Left lung (tissue), 10 donors: ENCODE measurements around the gene ACVR1B. TPM values are rescaled to one million over a fixed set of nuclear protein-coding genes. Genes with fewer than 3 reads are reported as not detected.

Source experiments
- ATAC-seq: fragments of 200-7000 bp; cut with Tn5 transposase; one replicate; pipeline ENCODE4 v1.9.1; 2020; ENCODE audit warnings: moderate library complexity
- DNase-seq, 4 donors: peaks; one replicate each; pipeline ENCODE4 v3.0.0-alpha.2; 2013 to 2020
- H3K27ac ChIP-seq, 2 donors: fragments of 200-600 bp; sonication (generic) in 1 of 2; one replicate each; pipeline versions ENCODE4 v1.5.0 to v1.8.0; 2020 to 2021
- H3K27me3 ChIP-seq, 2 donors: fragments of 200-600 bp; sonication (generic) in 1 of 2; one replicate each; pipeline versions ENCODE4 v1.5.0 to v1.8.0; 2020 to 2021
- H3K36me3 ChIP-seq, 2 donors: fragments of 200-600 bp; sonication (generic) in 1 of 2; one replicate each; pipeline versions ENCODE4 v1.5.0 to v1.8.0; 2020 to 2021
- H3K4me1 ChIP-seq, 2 donors: fragments of 200-600 bp; one replicate each; pipeline ENCODE4 v1.8.0; 2021
- H3K4me3 ChIP-seq, 2 donors: fragments of 200-600 bp; sonication (generic) in 1 of 2; one replicate each; pipeline versions ENCODE4 v1.5.0 to v1.8.0; 2020 to 2021; ENCODE audit warnings: mild to moderate bottlenecking in 1 of 2
- H3K9me3 ChIP-seq, 2 donors: fragments of 200-600 bp; sonication (generic) in 1 of 2; one replicate each; pipeline versions ENCODE4 v1.5.0 to v1.8.0; 2020 to 2021
- intact Hi-C, 2 donors: fragments of 100-400 bp; cut with DNase I; formaldehyde crosslinking; loops; one replicate each; pipeline versions ENCODE4 v1.11.2 to v1.14.2; 2022
- polyA plus RNA-seq, 6 donors: library from polyadenylated mRNA; unstranded; fragments of 120-200 nt; gene quantifications; one replicate each; pipeline ENCODE4 v1.2.1, GENCODE V29; 2013; ENCODE audit not compliant: insufficient read length in 6 of 6
- total RNA-seq, 2 donors: library from RNA; stranded (reverse); fragmentation: NEBNext Ultra II Directional; extraction: Animal tissue kit (Norgen Biotek cat#: 25700); gene quantifications; one replicate each; pipeline ENCODE4 v1.2.1, GENCODE V29; 2021
- TF ChIP-seq, protein P1 (sequence below), 2 donors: fragments of 200-600 bp; sonication (generic) in 1 of 2; IDR thresholded peaks; one replicate each; pipeline versions ENCODE4 v1.5.0 to v1.8.0; 2021; ENCODE audit warnings: antibody characterized with exemption in 2 of 2
- donor health status: DM: no; HTN: yes; CAD: no.
- donor health status: DM: no; HTN: no; CAD: no.

ACVR1B gene
- total and polyA plus RNA-seq, 8 donors: 13.2 to 26.6 (median 16.5) TPM

DNA sequence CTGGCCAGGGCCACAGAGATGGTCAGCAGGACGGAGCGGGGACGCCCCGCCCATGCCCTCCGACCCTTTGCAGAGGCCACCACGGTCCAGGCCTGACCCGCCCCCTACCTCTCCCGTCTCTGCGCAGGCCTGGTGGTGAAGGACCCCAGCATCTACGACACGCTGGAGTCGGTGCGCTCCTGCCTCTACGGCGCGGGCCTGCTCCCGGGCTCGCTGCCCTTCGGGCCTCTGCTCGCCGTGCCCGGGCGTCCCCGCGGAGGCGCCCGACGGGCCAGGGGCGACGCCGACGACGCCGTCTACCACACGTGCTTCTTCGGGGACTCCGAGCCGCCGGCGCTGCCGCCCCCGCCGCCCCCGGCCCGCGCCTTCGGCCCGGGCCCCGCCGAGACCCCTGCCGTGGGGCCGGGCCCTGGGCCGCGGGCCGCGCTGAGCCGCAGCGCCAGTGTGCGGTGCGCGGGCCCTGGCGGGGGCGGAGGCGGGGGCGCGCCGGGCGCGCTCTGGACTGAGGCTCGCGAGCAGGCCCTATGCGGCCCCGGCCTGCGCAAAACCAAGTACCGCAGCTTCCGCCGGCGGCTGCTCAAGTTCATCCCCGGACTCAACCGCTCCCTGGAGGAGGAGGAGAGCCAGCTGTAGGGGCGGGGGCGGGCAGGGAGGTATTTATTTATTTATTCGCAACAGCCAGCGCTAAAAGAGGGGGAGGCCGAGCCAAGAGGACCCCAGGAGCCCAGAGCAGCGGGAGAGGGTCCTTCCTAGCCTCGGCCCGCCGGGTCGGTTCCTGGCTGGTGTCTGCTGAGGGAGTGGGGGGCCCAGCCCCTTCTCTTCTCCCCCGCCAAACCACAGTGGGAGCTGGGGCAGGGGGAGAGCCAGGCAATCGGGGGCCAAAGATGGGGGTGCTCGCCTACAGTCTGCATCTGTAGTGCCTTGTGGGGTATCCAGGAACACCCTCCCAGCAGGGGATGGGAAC is 63.4 kb downstream of the ACVR1B start:
- peaks cover 0 to 46% of the 10 kb centered on the region in 2 donors for H3K36me3 ChIP-seq
- no peaks in the 10 kb centered on the region for H3K9me3 ChIP-seq
- TF ChIP-seq, protein P1, sequence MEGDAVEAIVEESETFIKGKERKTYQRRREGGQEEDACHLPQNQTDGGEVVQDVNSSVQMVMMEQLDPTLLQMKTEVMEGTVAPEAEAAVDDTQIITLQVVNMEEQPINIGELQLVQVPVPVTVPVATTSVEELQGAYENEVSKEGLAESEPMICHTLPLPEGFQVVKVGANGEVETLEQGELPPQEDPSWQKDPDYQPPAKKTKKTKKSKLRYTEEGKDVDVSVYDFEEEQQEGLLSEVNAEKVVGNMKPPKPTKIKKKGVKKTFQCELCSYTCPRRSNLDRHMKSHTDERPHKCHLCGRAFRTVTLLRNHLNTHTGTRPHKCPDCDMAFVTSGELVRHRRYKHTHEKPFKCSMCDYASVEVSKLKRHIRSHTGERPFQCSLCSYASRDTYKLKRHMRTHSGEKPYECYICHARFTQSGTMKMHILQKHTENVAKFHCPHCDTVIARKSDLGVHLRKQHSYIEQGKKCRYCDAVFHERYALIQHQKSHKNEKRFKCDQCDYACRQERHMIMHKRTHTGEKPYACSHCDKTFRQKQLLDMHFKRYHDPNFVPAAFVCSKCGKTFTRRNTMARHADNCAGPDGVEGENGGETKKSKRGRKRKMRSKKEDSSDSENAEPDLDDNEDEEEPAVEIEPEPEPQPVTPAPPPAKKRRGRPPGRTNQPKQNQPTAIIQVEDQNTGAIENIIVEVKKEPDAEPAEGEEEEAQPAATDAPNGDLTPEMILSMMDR (IDR thresholded peaks at IDR 0.05): no peak
- H3K4me3 ChIP-seq: no peak overlapping the region
- DNase-seq: no peak
- peak; percentile 3 for ATAC-seq
- peaks cover 0 to 11% of the 10 kb centered on the region in 2 donors for H3K27me3 ChIP-seq
- no peak overlapping the region for H3K27ac ChIP-seq
- peaks cover 9 to 13% of the 10 kb centered on the region in 2 donors for H3K4me1 ChIP-seq
- intact Hi-C loops: no loop called here

DNA sequence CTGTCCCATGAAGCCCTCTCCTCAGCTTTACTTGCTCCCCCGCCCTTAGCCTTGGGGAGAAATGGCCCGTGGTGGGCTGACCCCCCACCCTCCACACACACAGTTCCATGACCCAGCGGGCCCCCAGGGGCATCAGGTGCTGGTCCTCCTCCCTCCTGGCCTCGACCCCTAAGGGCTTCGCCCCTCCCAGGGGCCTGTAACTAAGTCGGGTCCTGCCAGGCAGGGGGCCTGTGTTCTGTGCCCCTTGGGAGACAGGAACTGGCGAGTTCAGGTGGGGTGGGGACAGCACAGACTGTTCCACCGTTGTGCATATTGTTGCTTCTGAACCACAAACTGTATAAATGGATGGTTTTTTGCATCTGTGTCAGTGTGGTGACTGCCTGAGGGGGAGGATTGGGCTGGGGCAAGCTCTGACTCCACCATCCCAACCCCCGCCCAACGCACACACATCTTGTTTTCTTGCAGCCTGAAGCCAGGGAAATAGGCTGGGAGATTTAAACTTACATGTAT is 64.1 kb downstream of the ACVR1B start:
- TF ChIP-seq, protein P1 (IDR thresholded peaks at IDR 0.05): no peak
- Histone ChIP-seq H3K27me3 (peaks cover 0 to 11% of the 10 kb centered on the region in 2 donors), H3K27ac (no peak overlapping the region), H3K4me1 (peaks cover 7 to 11% of the 10 kb centered on the region in 2 donors), H3K4me3 (no peak overlapping the region), H3K36me3 (peaks cover 0 to 44% of the 10 kb centered on the region in 2 donors), H3K9me3 (no peaks in the 10 kb centered on the region)
- ATAC-seq: no peak
- intact Hi-C loops: no loop called here
- DNase-seq: no peak

- DNase-seq (no peak), ATAC-seq (no peak)
- intact Hi-C loops: no loop called here
- H3K27ac ChIP-seq: no peak overlapping the region
- TF ChIP-seq, protein P1 (IDR thresholded peaks at IDR 0.05): no peak
- H3K36me3 ChIP-seq: peaks cover 0 to 21% of the 10 kb centered on the region in 2 donors
- no peaks in the 10 kb centered on the region for H3K9me3 ChIP-seq
- H3K4me1 ChIP-seq: peaks cover 0 to 20% of the 10 kb centered on the region in 2 donors
- peaks cover 0 to 25% of the 10 kb centered on the region in 2 donors for H3K27me3 ChIP-seq
- no peak overlapping the region for H3K4me3 ChIP-seq
Observed at GRCh38 chr12:52018433-52019112, 67.1 kb downstream of the ACVR1B start.

DNA sequence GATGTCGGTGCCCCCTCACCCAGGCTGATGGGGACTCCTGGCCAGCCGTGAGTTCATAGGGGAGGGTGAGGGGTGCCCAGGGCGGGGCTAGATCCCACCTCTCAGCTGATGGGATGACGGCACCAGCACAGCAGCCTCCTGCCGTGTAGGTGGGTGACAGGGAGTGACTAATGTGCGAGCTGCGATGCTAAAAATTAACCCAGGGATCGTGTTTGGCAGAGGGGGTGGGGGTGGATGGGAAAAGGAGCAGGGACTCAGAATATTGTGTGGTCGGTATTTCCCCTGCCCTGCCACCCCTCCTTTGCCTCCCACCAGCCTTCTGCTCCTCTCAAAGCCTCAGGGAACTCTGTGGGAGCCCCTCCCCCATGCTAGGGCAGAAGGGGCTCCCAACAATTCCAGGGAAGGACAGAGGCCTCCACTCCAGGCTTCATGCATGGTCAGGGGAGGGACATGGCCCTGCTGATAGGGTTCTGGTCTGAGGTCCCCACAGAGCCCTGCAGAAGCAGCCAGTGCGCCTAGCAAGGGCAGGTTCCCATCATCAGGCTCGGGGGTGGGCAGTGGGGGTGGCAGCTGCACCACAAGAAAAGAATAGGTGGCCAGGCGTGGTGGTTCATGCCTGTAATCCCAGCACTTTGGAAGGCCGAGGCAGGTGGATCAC is 67.7 kb downstream of the ACVR1B start:
- peaks cover 0 to 25% of the 10 kb centered on the region in 2 donors for H3K27me3 ChIP-seq
- intact Hi-C loops: no loop called here
- DNase-seq (no peak), ATAC-seq (no peak)
- H3K4me3 ChIP-seq: no peak overlapping the region
- TF ChIP-seq, protein P1 (IDR thresholded peaks at IDR 0.05): no peak
- peaks cover 0 to 14% of the 10 kb centered on the region in 2 donors for H3K36me3 ChIP-seq
- no peaks in the 10 kb centered on the region for H3K9me3 ChIP-seq
- peaks cover 3 to 26% of the 10 kb centered on the region in 2 donors for H3K4me1 ChIP-seq
- H3K27ac ChIP-seq: no peak overlapping the region
